UCSD-AML1 (cell line): ENCODE results near the gene CDH8.

Source experiments
- DNase-seq: peaks from one replicate; lab custom pipeline; 2025; ENCODE audit not compliant: unreplicated experiment; lab: John Stamatoyannopoulos, UW

The CDH8 gene

DNA sequence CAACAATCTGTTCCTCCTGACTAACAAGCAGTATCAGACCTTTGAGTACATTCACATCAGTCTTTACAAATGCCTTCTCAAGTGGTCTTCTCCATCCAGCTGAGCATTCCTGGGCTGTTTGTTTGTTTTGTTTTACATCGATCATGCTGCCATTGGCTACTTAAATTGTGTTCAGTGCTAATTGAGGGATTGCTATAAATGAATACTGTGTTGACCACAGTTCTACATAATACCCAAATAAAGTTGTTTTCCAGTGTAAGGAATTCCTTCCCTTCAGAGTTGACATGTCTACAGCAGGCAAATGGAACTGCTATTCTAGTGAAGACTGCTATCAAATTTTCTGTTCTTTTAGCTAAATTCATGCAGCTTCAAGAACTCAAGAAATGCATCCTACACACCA, 3.2 kb downstream of the CDH8 start:
- no peak for DNase-seq

DNA sequence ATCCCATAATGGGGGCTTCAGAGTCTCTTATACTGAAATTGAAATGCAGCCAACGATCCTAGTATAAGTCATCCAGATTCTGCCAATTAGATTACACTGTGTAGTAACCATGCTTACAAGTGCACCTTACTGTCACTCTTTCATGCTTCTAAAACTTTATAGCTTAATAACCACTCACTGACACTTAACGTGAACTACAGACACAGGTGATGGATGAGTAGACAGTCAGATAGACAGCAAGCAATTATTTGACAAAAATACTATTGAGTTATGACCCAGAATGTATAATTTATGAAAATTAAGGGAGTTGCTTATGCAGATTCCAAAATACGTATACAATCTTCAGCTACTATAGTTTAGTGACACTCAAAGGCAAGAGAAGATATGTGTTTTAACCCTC, 6.3 kb downstream of the CDH8 start:
- no peak for DNase-seq

DNA sequence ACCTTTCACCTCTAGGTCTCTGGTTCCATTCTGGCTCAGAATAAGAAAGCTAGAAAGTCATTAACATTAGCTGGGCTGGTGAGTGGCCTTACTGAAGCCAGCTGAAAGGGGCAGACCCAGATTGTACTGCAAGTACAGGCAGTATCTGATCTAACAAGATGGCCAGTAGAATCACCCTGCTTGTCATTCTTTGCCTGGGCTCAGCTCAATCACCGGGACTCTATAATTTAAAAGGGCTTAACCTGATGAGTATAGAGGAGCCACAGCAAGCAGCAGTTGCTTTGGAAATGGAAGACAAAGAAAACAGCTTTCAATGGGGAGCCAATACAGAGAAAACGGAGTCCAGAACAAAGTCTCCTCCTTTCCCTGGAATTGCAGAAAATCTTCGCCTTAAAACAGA, 13.6 kb downstream of the CDH8 start:
- no peak for DNase-seq

DNA sequence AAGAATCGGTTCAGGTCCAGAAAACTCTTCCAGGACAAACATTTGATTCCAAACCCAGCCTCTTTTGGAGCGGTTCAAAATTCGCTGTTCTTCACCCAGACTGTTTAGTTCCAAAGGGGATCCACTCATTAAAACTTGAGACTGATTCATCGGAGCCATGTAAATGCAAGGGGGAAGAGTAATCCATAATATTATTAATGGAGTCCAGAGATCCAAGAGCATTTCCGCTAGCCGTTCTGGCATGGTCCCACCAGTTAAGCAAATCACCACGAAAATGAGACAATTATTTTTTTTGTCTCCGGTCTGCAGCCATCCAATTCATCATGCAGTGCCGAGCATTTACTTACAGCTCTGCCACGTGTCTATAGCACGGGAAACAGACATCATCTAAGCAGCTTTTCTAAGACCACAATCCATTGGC, 15.1 kb downstream of the CDH8 start:
- DNase-seq = no peak

DNA sequence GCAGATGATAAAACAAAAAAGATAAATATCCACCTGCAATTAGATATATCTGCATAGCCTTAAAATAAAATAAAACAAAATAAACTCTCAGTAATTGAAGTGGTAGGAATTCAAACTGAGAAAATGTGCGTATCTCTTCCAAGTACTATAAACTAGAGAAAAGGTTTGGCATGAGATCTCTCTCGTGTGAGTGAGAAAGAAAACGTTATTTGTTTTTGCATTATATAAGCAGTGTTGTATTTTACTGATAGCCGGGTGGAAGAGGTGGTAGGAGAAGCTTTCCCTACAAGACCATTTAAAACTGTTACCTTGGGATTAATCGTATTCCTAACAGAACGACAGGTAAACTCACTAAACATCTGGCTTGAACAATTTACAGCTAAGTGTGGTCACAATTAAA, 15.6 kb downstream of the CDH8 start:
- no peak for DNase-seq

DNA sequence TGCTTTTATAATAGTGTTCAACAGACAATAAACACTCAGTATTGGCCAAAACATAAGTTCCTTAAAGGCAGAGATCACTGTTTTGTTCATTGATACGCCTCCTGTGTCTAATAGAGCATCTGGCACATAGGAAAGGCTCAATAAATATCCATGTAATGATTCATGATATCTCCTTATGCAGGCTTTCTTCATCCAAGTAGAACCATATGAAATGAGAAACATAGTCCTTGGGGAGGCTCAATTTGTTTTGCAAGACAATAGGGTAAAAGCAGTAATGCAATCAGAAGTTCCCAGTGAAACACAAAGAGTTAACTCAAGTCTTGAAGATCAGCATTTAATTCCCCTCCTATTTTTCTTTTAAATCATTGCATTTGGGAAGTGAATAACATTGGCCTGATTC, 16.4 kb downstream of the CDH8 start:
- no peak for DNase-seq

DNA sequence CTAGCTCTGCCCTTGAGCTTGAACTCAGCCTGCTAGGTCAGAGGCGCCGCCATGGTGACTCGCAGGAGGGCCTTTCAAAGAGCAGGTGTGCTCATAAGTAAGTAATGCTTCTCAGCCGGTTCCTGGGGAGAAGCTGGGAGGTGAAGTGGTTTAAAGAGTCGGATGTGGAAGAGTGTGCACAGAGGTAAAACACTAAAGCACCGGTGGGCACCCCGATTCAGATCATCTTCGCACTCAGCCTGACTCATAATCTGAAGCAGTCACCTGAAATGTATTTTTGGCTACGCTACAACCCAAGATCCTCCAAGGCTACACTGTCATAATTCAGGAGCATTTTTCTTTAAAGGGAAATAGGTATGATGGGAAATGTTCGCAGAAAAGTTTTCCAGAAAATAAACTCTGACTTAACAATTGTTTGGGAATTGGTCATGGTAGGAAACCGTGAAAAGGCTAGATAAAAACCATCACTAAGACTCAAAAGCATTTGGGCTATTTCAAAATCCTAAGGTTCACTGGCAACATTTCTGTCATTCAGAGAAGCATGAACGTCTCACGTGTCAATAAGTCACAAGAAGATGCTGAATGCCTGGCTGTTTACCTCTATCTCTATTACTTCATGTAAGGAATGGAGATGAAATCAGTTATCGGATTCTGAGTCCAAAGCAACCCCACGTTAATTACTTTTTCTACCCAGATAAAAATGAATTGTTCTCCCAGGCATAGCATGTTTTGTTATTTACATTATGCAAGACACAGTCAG, 17.8 kb downstream of the CDH8 start:
- DNase-seq = no peak

DNA sequence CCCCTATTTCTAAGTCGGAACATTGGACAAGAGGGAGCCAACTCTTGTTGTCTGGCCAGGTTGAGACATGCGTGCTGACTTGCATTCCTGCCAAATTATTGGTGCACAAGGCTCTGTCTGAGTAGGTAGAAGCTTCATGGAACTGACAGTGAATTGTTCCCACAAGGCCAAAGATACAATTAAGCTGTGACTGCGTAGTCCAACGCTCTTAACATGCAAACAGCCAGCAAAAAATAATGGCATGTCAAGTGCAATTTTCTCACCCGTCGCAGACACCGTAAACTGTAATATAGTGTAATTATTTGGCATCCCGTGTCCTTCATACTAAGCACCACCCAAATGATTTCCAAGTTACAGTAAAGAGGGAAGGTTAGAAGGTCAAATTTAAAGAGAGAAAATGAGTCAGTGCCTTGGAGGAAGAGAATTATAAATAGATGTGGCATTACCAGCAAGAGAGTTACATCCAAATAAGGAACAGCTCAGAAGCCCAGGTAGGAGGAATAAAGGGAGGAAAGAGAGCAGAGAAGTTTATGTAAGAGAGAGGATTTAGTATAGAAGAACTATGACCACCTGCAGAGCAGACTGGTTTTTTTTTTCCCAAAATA, 21.8 kb downstream of the CDH8 start:
- no peak for DNase-seq

DNA sequence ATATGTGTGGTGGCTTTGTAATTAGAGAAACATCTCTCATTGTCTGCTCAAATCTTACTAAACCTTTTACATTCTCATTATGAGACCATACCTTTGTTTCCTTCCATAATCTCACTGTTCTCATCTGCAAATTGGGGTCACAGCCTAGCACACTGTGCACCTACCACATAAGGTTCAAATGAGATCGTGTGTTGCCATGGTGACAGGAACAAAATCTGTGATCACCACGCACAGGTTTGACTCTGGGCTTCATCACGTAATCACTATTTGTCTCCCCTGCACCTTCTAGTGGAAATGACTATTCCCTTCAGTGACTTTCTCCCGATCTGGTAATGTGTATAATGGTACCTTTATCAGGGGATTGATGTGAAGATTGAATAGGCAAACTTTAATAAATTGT, 26.1 kb downstream of the CDH8 start:
- DNase-seq = no peak

DNA sequence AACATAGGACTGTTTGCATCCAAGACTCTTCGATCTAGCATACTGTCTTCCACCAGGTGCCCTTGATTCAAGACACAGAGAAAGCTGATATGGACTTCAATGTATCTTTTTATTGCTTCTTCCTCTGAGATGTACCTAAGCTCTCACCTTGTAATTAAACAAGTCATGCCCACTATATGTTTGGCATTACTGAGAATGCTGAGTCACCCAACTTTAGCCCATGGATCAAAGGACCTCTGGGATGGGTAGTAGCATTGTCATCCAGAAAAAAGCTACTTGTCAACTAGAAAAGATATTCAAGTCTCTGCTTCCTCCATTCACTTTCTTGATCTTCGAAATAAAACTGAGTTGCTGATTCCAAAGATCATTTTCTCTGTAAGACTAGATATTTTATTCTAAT, 37.8 kb downstream of the CDH8 start:
- DNase-seq = no peak

DNA sequence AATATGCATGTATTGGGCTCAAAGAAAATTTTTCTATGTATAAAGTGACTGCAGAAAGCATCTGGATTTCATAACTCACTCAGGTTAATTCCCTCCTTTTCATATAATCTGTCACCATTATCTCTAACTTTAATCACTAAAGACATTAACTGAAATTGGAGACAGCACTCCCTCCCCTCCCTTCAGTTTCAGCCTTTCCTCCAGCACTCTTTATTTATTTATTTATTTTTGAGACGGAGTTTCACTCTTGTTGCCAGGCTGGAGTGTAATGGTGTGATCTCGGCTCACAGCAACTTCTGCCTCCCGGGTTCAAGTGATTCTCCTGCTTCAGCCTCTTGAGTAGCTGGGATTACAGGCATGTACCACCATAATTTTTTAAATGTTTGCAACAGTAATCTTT, 43.1 kb downstream of the CDH8 start:
- DNase-seq = no peak

DNA sequence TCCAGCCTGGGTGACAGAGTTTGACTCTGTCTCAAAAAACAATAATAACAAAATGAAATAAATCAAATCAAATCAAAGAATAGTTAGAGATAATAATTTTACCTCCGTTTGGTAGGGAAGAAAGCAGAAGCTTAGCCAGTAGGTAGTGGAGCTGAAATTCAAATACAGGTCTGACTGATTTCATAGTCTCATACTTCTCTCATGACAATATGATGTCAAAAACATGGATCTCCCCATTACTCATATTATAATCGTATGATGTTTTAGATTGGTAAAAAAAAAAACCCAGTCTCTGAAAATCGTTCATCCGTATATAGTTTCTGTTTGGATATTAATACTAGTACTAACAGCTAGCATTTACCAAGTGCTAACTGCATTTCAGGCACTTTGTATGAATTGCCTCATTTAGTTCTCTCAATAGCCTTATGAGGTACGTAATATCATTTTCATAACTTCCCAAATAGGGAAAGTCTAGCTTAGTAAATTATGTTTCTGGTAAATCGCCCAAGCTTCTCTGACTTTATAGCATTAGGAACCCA, 48.7 kb downstream of the CDH8 start:
- no peak for DNase-seq

DNA sequence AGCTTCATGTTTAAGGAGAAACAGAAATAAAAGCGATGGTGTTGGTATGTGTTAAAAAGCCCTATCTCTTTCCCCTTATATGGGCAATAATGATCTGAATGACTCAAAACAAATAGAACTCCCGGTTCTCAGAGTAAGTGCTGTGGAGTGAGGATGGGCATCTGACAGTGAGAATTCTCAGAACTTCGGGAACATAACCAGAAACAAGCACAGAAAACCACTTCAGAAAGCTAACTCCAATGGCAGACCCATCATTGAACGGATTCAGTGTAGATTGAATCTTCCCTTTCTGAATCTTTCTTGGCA, 67.2 kb downstream of the CDH8 start:
- no peak for DNase-seq

DNA sequence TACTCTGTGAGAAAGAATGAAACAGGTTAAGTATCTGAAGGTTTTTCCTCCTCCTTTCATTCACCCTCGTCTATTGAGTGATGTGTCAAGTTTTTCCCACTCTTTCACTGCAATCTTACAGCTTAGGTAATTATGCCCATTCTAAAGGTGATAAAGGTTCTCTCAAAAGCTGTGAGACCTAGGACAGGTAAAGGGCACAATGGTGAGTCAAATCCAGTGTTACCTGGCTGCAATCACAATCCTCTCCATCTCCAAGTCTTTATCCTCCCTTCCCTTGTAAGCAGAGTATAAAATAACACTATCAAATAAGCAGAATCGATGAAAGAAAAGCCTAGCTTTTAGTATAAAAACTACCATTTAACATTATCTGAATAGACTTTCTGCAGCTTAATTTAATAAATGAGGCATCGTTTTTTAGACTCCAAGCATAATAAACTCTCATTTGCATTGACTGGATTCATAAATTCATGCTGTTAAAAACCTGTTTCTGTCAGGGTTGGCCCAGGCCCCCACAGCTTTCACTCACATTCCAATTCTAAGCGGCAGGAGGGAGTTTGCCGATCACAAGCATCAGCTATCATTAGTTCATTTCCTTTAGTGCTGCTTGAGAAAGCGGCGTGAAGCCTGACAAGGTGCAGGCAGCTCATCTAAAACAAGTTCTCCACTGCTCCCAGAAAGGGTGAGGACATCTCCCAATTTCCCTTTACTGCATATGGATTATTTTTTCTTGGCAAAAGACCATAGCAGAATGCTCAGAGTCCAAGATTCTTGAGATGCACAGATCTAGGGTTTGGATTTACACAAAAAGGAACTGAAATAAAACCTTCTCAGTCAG, 67.8 kb downstream of the CDH8 start:
- DNase-seq = no peak

DNA sequence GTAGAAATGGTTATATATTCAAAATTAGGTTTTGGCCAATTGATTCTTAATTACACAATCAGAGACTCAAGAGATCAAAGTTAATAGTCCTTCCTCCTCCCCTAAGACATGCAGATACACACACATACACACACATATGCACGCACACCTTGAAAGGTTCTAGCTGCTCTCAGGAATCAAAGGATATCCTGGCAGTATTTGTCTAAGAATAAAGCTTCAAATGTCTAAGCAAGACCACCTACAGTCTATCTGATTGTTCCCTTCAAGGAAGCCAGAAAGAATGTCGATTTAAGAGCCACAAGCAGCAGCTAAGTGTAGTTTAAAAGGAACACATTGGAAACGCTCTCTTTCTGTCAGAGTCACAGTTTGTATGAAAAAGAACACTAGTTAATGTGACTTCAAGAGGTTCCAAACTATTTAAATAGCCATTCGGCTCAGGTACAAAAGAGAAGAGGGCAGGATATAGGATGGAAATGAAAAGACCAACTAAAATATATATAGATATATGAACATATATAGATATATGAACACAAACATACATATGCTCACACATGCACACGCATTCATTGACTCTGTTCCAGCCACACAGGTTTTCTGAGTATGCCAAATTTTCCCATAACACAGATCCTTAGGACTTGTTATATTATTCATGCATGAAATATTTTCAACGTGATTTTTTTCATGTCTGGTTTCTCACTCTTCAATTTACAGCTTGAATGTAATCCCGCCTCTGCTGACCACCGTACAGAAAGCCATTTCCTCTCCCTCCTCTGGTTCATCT, 79.0 kb downstream of the CDH8 start:
- DNase-seq = no peak

DNA sequence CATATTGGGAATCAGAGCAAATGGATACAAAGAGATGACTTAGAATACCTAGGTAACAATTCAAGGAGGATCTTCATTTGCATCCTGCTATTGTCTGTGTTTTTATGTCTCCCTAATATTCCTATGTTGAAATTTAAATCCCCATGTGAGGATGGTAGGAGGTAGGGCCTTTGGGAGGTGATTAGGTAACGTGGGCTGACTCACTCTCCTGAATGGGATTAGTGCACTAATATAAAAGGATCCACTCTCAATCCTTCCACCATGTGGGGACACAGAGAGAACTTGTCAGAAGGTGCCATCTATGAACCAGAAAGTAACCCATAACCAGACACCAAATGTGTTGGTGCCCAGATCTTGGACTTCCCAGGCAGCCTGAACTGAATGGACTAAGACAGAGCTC, 83.4 kb downstream of the CDH8 start:
- no peak for DNase-seq

DNA sequence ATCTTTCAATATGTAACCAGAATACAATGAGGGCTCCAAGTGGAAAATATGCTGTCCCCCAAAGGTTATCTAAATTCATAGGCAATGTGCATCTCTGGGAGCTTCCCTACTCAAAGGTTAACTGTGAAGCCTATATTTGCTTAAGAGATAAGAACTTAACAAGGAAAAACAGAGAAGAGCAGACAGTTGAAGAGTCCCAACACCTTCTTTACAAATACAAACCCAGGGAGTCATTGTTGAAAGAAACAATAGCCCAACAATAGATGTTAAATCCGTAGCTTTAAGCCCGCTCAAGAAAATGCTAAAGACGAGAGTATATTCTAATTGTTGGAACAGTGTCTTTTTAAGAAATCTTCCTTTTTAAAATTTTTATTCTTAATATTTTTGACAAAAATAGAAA, 87.8 kb downstream of the CDH8 start:
- DNase-seq = no peak

DNA sequence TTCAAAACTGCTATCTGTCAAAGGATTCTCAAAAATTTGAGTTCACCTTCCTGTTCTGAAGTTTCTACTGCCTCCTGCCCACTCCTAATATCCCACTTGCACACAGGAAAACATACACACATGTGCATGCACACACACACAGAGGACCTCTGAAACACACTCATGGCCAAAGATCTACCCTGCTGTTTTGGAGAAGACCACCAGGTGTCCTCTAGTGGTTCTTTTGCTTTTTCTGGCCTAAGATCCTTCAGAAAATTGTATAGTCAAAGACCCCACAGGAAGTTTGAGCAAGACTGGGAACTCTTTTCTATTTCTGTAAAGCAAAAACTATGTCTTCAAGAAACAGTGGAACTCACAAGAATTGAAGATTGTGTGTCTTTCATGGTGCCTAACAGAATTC, 90.2 kb downstream of the CDH8 start:
- DNase-seq = no peak

DNA sequence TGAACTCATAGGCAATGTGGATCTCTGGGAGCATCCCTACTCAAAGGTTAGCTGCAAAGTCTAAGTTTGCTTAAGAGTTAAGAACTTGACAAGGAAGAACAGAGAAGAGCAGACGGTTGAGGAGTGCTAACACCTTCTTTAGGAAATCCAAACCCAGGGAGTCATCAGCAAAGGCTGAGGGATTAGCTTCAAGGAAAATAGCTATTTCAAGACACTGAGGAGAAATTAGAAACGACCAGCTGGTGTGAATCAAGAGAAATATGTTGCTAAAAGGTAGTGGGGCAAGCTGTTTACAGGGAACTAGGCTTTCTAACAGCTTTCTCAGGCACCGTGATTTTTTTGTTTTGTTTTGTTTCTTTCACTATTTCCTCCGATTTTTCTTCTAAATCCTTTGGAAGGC, 90.7 kb downstream of the CDH8 start:
- DNase-seq = no peak

DNA sequence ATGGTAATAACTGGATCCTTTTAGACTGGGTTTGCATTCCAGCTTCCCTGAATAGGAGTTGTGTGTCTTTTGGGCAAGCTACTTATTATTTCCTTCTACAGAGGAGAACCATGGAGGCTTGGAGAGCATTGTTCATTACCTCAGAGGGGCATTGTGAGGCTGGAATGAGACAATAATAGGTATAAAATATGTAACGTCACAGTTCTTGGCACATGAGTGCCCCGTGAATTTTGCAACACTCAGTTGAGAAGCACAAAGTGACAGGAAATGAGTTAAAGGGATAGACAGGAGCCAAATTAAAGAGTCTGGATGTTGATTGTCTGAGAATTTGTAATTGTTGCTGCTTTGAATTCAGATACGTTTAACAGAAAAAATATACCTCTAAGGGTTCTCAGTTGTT, 92.2 kb downstream of the CDH8 start:
- no peak for DNase-seq

DNA sequence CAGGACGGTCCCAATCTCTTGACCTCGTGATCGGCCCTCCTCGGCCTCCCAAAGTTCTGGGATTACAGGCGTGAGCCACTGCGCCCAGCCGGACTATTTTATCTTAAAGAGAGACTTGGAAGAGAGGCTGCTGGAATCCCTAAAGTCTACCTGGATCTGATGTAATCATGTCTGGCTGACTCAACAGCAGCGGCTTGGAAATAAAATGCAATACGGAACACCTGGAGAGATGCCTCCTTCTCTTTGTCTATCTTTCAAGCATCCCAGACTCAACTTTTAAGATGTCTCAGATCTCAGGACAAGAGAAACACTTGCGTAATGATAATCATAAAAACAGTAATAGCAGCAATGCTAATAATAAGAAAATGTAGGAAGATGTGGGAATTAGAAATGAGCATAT, 95.6 kb downstream of the CDH8 start:
- DNase-seq = no peak
